WTC11 (cell line): ENCODE data around the gene SYNDIG1. TPM values are rescaled to one million over a fixed set of nuclear protein-coding genes. Genes with fewer than 3 reads are reported as not detected.

Experiments
- ATAC-seq: fragments of 200-7000 bp; cut with Tn5 transposase; 2 replicates; pipeline ENCODE4 v1.10.0; 2021; ENCODE audit warnings: mild to moderate bottlenecking, moderate library complexity
- CTCF ChIA-PET: fragments of 300-600 bp; sonication (Branson Sonifier 250); formaldehyde crosslinking; loops from one replicate; lab custom pipeline; 2021; ENCODE audit warnings: antibody characterized with exemption; lab: Charles Lee
- POLR2A ChIA-PET: fragments of 350-600 bp; sonication (Branson Sonifier 250); formaldehyde crosslinking; loops from one replicate; lab custom pipeline; 2021; ENCODE audit warnings: antibody characterized with exemption; lab: Charles Lee
- DNase-seq: peaks from one replicate; pipeline ENCODE4 v3.0.0; 2021; ENCODE audit warnings: low spot score
- H3K27ac Mint-ChIP-seq: 2 replicates; pipeline ENCODE4 v1.8.0; 2021; ENCODE audit warnings: mixed read lengths
- H3K27me3 Mint-ChIP-seq: 2 replicates; pipeline ENCODE4 v1.8.0; 2021; ENCODE audit warnings: low read depth, mild to moderate bottlenecking, moderate library complexity, mixed read lengths
- H3K36me3 Mint-ChIP-seq: 2 replicates; pipeline ENCODE4 v1.8.0; 2021; ENCODE audit warnings: mixed read lengths
- H3K4me1 Mint-ChIP-seq: 2 replicates; pipeline ENCODE4 v1.8.0; 2022; ENCODE audit warnings: mixed read lengths
- H3K4me3 Mint-ChIP-seq: 2 replicates; pipeline ENCODE4 v1.8.0; 2021; ENCODE audit warnings: mild to moderate bottlenecking, moderate library complexity, mixed read lengths
- H3K9me3 Mint-ChIP-seq: 2 replicates; pipeline ENCODE4 v1.8.0; 2021; ENCODE audit warnings: mixed read lengths
- ARID4B ChIP-seq: sonication (generic); formaldehyde crosslinking; IDR thresholded peaks from 2 replicates; pipeline ENCODE4 v1.8.0; 2023; ENCODE audit warnings: missing genetic modification reagents, mild to moderate bottlenecking, borderline replicate concordance
- CBFB ChIP-seq: sonication (generic); formaldehyde crosslinking; IDR thresholded peaks from 2 replicates; pipeline ENCODE4 v1.8.1; 2022; ENCODE audit warnings: mild to moderate bottlenecking, low read depth, missing genetic modification reagents
- CDX4 ChIP-seq: fragments of 250-450 bp; sonication (Bioruptor Pico); IDR thresholded peaks from 2 replicates; pipeline ENCODE4 v1.9.0; 2021; ENCODE audit warnings: moderate library complexity, mild to moderate bottlenecking, inconsistent platforms, borderline replicate concordance
- ESRRA ChIP-seq: sonication (generic); formaldehyde crosslinking; IDR thresholded peaks from 2 replicates; pipeline ENCODE4 v1.8.1; 2022; ENCODE audit warnings: mild to moderate bottlenecking, missing genetic modification reagents, borderline replicate concordance
- JUN ChIP-seq: sonication (generic); formaldehyde crosslinking; IDR thresholded peaks from 2 replicates; pipeline ENCODE4 v1.8.0; 2023; ENCODE audit warnings: mild to moderate bottlenecking, missing genetic modification reagents
- MLX ChIP-seq: sonication (generic); formaldehyde crosslinking; IDR thresholded peaks from 2 replicates; pipeline ENCODE4 v1.8.1; 2023; ENCODE audit warnings: mild to moderate bottlenecking, missing genetic modification reagents, moderate library complexity
- MYBL2 ChIP-seq: sonication (generic); formaldehyde crosslinking; IDR thresholded peaks from 2 replicates; pipeline ENCODE4 v1.8.1; 2023; ENCODE audit warnings: mild to moderate bottlenecking, moderate library complexity, missing genetic modification reagents
- NFATC4 ChIP-seq: fragments of 250-450 bp; sonication (Bioruptor Pico); IDR thresholded peaks from 2 replicates; pipeline ENCODE4 v1.9.0; 2021; ENCODE audit warnings: mild to moderate bottlenecking
- RORB ChIP-seq: fragments of 250-450 bp; sonication (Bioruptor Pico); IDR thresholded peaks from 2 replicates; pipeline ENCODE4 v1.9.0; 2021; ENCODE audit warnings: mild to moderate bottlenecking
- TCF7 ChIP-seq: sonication (generic); formaldehyde crosslinking; IDR thresholded peaks from 2 replicates; pipeline ENCODE4 v1.8.0; 2022; ENCODE audit warnings: mild to moderate bottlenecking, low read depth, missing genetic modification reagents, moderate library complexity
- total RNA-seq: library from RNA; stranded (reverse); gene quantifications from 3 replicates; pipeline ENCODE4 v1.2.3, GENCODE V29; 2021
- TF ChIP-seq, protein P1 (sequence below): sonication (generic); formaldehyde crosslinking; IDR thresholded peaks from 2 replicates; pipeline ENCODE4 v1.8.0; 2022; ENCODE audit warnings: missing genetic modification reagents
- TF ChIP-seq, protein P2 (sequence below): fragments of 250-450 bp; sonication (Bioruptor Pico); conservative IDR thresholded peaks from 2 replicates; pipeline ENCODE4 v1.9.0; 2021; ENCODE audit warnings: mild to moderate bottlenecking
- TF ChIP-seq, protein P3 (sequence below): sonication (generic); formaldehyde crosslinking; IDR thresholded peaks from 2 replicates; pipeline ENCODE4 v1.8.1; 2022; ENCODE audit warnings: missing genetic modification reagents, borderline replicate concordance
- TF ChIP-seq, protein P4 (sequence below): sonication (generic); formaldehyde crosslinking; IDR thresholded peaks from 2 replicates; pipeline ENCODE4 v1.8.0; 2023; ENCODE audit warnings: mild to moderate bottlenecking, missing genetic modification reagents

SYNDIG1 gene
- total RNA-seq, 1 experiment from 2014 or later, result 6.4 TPM

GRCh38 chr20:24617080-24617432 lies 147.6 kb downstream of the SYNDIG1 start:
- peaks cover 4% of the 10 kb centered on the region; the same call in 1 of the 2 replicates for H3K9me3 Mint-ChIP-seq
- H3K4me3 Mint-ChIP-seq, result no peak overlapping the region
- H3K4me1 Mint-ChIP-seq, result peaks cover 10% of the 10 kb centered on the region
- no peaks in the 10 kb centered on the region for H3K27me3 Mint-ChIP-seq
- H3K27ac Mint-ChIP-seq, result no peak overlapping the region; the same call in 1 of the 2 replicates
- DNase-seq, result no peak
- ChIA-PET CTCF (no interaction called here), POLR2A (no interaction called here)
- TF ChIP-seq CBFB (no peak), RORB (CRISPR knock-in tag) (no peak), MYBL2 (CRISPR knock-in tag) (no peak), JUN (CRISPR knock-in tag) (no peak), MLX (CRISPR knock-in tag) (no peak), NFATC4 (CRISPR knock-in tag) (no peak)
- TF ChIP-seq, protein P1, sequence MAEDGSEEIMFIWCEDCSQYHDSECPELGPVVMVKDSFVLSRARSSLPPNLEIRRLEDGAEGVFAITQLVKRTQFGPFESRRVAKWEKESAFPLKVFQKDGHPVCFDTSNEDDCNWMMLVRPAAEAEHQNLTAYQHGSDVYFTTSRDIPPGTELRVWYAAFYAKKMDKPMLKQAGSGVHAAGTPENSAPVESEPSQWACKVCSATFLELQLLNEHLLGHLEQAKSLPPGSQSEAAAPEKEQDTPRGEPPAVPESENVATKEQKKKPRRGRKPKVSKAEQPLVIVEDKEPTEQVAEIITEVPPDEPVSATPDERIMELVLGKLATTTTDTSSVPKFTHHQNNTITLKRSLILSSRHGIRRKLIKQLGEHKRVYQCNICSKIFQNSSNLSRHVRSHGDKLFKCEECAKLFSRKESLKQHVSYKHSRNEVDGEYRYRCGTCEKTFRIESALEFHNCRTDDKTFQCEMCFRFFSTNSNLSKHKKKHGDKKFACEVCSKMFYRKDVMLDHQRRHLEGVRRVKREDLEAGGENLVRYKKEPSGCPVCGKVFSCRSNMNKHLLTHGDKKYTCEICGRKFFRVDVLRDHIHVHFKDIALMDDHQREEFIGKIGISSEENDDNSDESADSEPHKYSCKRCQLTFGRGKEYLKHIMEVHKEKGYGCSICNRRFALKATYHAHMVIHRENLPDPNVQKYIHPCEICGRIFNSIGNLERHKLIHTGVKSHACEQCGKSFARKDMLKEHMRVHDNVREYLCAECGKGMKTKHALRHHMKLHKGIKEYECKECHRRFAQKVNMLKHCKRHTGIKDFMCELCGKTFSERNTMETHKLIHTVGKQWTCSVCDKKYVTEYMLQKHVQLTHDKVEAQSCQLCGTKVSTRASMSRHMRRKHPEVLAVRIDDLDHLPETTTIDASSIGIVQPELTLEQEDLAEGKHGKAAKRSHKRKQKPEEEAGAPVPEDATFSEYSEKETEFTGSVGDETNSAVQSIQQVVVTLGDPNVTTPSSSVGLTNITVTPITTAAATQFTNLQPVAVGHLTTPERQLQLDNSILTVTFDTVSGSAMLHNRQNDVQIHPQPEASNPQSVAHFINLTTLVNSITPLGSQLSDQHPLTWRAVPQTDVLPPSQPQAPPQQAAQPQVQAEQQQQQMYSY, result no peak
- ATAC-seq, result no peak
- no peaks in the 10 kb centered on the region for H3K36me3 Mint-ChIP-seq

DNA sequence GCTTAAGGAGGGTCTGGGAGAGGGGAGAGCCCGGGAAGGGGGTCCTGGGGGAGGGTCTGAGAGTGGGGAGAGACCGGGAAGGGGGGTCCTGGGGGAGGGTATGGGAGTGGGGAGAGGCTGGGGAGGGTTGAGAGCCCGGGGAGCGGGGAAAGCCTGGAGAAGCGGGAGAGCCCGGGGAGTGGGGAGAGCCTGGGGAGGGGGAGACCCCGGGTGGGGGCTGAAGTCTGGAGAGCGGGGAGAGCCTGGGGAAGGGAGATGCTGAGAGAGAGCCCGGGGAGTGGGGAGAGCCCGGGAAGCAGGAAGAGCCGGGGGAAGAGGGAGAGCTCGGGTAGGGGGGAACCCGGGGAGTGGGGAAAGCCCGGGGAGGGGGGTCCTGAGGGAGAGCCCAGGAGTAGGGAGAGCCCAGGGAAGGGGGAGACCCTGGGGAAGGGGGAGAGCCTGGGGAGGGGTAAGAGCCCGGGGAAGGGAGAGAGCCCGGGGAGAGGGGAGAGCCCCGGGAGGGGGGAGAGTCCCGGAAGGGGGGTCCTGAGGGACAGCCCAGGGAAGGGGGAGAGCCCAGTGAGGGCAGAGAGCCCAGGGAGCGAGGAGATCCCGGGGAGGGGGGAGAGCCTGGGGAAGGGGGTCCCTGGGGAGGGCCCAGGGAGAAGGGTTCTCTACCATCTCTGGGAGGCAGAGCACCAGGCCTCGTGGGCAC lies 148.5 kb downstream of the SYNDIG1 start:
- CTCF ChIA-PET, result no interaction called here
- no peak for ATAC-seq
- POLR2A ChIA-PET, result no interaction called here
- TF ChIP-seq, protein P2, sequence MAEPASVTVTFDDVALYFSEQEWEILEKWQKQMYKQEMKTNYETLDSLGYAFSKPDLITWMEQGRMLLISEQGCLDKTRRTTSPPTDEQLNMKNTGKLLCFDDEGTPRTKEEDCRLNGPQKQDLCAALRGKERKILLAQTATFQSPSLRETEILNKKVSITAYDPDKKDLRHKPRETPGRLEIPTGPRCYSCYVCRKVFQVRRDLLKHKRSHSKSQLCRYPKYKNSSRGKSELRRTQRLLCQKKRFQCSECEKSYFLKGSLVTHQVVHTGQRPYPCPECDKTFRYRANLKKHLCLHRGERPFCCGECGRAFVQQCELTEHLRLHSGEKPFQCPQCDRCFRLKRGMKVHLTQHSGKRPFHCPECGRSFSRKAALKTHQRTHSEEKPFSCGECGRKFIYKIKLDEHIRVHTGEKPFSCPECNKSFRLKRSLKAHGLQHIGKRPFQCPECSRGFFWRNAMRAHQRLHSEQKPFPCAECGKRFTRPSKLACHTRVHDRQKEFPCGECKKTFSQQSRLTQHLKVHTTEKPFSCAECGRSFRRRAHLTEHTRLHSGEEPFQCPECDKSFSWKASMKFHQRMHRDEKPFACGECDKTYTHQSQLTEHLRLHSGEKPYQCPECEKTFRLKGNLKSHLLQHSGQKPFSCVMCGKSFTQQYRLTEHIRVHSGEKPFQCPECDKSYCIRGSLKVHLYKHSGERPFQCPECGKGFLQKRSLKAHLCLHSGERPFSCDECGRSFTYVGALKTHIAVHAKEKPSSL (CRISPR knock-in tag), result no peak
- TF ChIP-seq CDX4 (CRISPR knock-in tag) (no peak), ARID4B (CRISPR knock-in tag) (no peak), ESRRA (CRISPR knock-in tag) (no peak), TCF7 (CRISPR knock-in tag) (no peak), MYBL2 (CRISPR knock-in tag) (no peak)
- TF ChIP-seq, protein P3, sequence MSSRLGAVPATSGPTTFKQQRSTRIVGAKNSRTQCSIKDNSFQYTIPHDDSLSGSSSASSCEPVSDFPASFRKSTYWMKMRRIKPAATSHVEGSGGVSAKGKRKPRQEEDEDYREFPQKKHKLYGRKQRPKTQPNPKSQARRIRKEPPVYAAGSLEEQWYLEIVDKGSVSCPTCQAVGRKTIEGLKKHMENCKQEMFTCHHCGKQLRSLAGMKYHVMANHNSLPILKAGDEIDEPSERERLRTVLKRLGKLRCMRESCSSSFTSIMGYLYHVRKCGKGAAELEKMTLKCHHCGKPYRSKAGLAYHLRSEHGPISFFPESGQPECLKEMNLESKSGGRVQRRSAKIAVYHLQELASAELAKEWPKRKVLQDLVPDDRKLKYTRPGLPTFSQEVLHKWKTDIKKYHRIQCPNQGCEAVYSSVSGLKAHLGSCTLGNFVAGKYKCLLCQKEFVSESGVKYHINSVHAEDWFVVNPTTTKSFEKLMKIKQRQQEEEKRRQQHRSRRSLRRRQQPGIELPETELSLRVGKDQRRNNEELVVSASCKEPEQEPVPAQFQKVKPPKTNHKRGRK (CRISPR knock-in tag), result no peak
- TF ChIP-seq, protein P4, sequence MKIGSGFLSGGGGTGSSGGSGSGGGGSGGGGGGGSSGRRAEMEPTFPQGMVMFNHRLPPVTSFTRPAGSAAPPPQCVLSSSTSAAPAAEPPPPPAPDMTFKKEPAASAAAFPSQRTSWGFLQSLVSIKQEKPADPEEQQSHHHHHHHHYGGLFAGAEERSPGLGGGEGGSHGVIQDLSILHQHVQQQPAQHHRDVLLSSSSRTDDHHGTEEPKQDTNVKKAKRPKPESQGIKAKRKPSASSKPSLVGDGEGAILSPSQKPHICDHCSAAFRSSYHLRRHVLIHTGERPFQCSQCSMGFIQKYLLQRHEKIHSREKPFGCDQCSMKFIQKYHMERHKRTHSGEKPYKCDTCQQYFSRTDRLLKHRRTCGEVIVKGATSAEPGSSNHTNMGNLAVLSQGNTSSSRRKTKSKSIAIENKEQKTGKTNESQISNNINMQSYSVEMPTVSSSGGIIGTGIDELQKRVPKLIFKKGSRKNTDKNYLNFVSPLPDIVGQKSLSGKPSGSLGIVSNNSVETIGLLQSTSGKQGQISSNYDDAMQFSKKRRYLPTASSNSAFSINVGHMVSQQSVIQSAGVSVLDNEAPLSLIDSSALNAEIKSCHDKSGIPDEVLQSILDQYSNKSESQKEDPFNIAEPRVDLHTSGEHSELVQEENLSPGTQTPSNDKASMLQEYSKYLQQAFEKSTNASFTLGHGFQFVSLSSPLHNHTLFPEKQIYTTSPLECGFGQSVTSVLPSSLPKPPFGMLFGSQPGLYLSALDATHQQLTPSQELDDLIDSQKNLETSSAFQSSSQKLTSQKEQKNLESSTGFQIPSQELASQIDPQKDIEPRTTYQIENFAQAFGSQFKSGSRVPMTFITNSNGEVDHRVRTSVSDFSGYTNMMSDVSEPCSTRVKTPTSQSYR, result no peak
- Mint-ChIP-seq H3K4me1 (peaks cover 10% of the 10 kb centered on the region), H3K36me3 (no peaks in the 10 kb centered on the region; the same call in 1 of the 2 replicates), H3K9me3 (peaks cover 10% of the 10 kb centered on the region), H3K4me3 (no peak overlapping the region), H3K27me3 (no peaks in the 10 kb centered on the region), H3K27ac (no peak overlapping the region)
- DNase-seq, result no peak
